ENCODE measurements around the gene ATG9A.
A peak's percentile ranks its signal among the peaks of the same experiment; 100 is the strongest.

The ATG9A gene

DNA sequence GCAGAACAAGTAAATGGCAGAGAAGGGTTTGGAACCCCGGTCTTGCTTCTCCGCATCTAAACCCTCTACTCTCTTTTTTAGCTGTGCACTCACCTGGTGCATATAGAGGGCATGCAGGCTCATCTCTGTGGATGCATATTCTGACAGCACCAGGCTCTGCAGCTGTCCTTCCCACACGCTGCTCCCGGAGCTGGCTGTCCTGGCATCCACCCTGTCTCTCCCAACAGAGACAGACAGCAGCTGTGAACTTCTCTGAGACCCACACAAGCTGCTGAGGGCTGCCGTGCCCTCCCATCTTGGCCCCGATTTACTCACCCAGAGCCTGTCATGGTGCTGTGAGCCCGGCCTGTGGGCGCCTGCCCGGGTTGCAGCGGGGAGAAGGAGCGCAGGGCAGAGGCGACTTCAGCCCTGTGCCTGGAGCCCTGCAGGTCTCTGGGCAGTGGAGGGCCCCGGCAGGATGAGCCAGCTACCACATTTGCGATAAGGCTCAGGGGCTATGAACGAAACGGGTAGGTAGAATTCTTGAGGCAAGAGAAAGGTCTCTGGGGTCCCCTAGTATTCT, 7.4 kb downstream of the ATG9A start:
- DNase-seq: no peak

DNA sequence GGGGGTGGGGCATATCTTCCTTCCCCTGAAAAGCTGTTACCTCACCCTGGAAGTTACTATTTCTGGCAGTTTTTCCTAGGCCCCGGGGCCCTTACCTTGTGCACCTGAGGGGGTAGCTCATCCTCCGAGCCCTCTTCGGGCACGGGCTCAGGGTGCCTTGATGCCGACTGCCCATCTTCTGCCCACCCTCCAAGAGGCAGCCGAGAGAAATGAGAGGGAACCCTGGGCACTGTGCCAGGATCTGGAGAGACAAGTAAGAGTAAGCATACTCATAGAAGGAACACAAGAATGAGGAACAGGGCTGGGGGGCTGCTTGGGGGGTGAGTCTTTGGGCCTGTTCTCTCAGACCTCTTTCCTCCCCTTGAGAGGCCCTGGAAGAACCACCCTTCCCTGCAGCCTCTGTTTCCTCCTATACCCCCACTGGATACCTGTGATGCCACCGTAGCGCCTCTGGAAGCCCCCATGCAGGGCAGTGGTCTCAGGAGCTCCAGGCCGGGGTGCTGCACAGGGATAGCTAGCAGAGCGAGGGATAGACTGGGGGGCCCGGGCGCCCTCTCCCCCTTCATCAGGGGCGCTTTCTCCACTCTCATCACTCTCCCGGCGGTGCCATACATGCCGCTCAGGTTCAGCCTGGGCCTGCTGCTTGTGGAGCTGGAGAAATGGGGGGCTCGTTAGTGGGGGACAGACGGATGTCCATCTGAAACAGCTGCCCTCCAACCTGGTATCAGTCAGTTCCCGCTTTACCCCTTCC, 8.6 kb downstream of the ATG9A start:
- no peak for DNase-seq

DNA sequence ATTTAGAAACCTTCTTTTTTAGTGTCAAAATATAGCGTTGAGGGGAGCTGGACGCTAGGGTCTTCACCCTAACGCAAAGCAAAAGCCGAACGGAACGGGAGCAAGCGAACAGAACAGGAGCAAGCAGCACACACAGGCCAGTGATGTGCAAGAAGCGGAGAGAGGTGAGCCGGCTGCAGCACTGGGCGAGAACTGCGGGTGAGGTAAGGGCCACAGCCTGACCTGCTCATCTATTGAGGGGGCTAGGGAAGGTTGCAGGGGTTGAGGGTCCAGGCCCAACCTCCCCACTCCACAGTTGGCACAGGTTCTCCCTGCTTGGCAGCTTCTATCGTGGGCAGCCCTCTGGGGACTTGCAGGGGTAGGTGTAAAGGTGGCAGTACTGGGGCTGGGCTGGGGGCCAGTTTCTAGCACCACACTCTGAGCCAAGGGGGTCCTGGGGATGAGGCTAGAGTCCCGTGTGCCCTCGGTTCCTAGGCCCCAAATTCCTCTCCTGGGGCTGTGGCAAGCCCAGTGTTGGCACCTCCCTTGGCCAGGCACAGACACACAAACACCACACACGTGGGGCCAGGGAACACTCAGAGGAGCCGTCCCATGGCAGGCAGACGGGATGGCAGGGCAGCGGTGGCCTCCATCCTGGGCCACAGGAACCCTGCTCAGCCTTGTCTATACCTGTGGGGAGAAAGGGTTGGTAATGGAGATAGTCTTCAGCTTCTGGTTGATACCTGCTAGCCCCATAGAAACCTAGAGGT, 9.5 kb downstream of the ATG9A start:
- DNase-seq: no peak

DNA sequence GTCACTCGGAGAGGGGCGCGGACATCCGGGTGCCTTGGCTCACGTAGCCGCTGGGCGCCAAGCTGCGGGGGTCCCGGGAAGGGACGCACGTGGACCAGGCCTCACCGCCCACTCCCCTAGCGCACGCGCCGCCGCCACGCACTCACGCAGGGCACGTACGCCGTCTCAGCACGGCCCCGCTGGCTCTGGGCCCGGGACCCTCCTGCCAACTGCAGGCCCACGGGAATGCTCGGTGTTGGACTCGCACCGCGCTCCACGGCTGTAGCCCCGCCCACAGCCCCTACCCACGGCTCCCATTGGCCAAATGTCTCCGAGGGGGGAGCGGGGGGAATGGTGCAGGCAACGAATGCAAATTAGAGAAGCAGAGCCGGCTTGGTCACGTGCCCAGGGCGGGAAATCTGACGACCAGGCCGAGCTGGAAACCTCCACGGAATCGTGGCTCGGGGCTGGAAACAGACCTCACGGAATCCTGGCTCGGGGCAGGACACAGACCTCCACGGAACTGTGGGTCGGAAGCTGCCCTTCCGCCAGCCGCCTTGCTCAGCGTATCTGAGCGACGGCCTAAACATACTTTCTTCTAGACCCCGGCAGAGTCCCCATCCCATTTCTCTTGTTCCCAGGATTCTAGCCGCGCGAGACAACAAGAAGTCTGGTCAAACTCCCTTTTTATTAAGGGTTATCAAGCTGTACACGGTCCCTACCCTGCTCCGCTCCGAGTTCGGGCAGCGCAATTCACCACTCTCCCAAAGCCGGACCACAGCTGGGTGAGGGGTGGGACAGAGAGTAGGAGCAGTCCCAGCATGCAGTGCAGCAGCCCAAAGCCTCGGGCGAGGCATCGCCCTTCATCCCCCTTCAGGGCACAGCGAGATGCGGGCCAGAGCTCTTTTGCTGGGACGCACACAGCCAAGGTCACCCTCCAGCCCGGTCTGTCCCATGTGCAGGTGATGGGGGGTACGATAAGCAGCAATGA, 10.4 kb downstream of the ATG9A start, which contains the start of gene ABCB6:
Gene ABCB6 (minus strand): TSS at position 227 of the 970 bp plus-strand sequence. CDS start 285 bp downstream, outside the sequence.
- peak; percentile 88 for DNase-seq

DNA sequence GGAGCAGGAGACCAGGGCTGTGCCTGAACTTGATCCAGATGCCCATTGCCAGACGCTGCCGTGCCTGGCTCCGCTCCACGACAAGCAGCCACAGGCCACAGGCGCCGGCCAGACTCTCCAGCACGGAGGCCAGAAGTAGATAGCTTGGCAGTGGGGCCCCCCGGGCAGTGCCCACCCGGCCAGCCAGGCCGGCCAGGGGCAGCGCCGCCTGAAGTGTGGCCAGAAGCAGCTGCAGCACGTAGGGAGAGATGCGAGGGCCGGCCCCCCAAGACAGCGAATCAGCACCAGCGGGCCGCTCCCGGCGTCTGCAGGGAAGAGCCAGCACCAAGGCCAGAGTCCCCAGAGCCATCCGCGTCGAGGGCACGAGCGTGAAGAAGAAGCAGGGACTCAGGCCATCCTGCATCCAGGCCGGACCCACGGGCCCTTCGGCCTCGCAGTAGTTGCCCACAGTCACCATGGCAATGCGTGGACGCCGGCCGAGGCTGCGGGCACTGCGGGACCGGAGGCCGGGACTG, 11.2 kb downstream of the ATG9A start:
- peak; percentile 70 for DNase-seq

DNA sequence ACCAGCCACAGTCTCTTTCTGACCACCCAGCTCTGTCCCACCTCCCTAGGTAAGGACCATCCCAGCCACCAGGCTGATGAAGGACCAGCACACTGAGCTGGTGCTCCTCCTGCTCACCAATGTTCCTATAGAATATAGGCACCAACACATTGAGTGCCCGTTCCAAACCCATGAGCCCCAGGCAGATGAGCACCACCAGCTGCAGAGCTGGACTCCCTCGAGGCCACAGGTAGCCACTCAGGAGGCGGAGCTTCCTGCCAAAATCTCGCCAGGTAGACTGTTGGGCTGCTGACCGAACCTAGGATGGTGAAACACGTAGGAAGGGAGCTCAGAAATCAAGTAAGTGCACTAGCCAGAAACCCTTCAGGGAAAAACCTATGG, 12.9 kb downstream of the ATG9A start:
- no peak for DNase-seq

DNA sequence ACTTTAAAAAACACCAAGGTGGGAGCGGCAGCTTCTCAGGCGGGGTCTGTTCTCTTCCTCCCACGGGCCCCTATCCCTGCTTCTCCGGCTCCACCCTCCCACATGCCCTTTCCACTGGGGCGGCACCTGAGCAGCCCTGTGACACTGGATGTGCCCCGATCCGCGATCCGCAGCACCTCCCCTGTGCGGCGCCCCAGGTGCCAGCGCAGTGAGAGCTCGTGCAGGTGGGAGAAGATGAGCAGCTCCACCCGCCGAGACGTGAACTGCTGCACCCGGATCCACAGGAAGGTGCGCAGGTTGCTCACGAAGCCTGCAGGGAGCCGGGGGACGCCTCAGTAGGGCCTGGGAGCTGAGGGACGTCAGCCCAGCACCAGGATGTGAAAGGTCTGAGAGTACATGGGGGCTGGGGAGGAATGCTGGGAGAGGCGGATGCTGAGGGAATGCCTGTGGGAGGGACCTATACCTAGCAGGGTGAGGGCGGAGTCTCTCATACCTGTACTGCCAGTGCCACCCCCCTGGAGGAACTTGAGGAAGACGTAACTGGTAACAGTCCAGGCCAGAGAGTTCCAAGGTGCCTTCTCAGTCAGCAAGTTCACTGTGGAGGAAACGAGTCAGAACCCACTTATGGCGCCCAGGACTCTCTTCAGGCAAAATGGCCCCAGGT, 13.4 kb downstream of the ATG9A start:
- no peak for DNase-seq

DNA sequence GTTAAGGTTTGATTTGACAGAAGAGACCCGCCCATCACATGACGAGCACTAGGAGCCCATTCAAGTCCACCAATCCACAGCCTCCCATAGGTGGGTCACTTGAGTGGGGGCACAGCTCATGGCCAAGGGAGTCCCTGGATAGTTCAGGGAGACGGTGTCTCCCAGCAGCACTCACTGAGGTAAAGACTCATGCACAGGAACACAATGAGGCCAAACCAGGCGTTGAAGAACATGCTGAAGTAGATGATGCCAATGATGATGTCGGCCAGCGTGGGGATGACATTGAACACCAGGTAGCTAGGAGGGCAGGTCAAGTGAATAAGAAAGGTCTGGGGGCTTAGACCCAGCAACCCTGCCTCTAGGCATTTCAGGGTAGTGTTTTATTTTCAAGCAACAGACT, 14.7 kb downstream of the ATG9A start:
- no peak for DNase-seq

DNA sequence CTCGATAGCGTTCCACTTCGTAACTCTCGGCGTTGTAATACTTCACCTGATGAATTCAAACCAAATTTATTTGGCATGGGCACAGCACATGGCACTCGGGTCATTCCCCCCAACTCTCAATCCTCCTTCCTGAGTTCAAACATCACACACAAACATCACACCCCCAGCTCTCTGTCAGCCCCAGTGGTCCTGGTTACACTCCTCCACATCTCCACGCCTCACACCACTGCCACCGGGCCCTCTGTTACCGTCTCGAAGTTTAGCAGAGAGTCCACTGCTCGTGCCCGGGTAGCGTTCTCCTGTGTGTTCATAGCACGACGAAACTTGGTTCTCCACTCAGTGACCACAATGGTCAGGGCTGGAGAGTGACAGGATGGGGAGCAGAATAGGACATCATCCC, 15.3 kb downstream of the ATG9A start:
- no peak for DNase-seq

DNA sequence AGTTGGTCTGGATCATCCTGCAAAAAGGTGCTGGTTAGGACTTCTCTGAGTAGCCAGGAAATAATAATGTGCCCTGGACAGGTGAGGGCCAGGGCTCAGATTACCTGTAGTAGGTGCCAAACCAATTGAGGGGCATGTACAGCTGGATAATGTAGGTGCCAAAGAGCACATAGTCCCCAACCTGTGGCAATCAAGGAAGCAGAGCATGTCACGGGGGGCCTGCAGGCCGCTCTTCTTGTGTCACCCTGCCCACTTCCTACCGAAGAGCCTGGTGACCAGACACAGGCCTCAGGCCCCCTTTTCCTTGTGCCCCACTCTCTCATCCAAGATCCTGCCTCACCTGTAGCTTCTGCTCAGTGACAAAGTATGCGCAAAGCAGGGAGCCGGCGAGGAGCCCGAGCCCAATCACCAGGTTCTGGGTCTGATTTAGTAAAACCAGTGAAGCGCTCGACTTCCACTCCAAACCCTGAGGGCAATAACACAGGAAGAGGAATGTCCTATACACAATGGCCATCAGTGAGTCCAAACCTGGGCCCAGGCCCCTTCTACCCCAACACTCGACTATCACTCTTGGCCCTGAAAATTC, 15.9 kb downstream of the ATG9A start:
- DNase-seq: no peak

DNA sequence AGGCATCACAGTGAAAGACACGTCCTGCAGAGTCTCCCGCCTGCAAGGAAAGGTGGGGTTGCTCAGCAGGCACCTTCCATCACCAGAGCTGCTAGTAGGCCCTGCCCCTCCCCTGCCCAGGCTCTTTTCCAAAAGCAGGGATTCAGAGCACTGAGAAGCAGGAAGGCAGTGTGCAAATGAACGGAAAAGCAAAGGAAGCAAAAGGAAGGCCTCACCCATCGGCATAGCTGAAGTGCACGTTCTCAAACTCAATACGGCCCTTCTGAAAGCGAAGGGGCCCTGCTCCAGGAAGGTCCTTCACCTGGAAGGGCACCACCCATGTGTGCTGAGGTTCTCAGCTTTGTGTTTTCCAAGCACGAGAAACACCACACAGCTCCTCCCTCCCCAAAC, 16.4 kb downstream of the ATG9A start:
- no peak for DNase-seq

DNA sequence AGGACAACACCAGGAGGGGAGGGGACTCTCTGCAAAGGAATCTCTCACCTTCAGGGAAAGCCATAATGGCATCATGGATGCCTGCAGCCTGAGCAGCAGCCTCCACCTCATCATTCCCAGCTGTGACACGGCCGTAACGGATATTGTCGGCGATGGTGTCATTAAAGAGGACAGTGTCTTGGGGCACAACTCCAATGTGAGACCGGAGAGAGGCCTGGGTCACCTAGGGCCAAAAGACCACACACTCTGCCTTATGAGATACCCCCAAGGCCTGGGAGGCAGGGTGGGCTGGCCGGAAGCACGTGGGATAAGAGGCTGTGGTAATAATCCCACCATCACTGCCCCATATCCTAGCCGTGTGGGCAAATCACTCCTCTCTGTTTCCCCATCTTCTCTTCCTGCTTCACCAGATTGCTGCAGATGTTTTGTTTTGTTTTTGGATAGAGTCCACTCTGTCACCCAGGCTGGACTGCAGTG, 18.5 kb downstream of the ATG9A start:
- DNase-seq: no peak

DNA sequence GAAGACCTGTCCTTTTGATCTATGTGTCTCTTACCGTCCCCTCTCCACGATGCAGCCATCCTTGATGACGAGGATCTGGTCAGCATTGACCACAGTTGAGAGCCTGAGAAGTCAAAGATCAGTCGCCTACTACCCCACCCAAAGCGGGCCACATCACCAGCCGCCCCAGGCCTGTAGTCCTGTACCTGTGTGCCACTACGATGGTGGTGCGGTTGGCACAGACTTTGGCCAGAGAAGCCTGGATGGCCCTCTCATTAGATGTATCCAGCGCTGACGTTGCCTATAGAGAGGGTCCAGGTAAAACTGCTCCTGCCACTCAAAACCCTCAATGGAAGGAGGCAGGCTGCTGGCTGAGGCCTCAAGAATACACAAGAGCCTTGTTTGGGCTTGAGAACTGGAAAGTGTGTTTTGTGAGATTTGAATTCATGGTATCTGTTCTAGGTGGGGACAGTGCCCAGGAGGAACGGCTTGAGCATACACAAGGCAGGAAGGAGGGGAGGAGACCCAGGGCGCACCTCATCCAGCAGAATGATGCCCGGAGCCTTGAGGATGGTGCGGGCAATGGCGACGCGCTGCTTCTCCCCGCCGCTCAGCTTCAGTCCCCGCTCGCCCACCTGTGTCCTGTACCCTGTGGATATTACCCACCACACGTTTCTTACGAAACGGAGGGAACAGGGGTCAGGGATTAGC, 19.1 kb downstream of the ATG9A start:
- DNase-seq: no peak

DNA sequence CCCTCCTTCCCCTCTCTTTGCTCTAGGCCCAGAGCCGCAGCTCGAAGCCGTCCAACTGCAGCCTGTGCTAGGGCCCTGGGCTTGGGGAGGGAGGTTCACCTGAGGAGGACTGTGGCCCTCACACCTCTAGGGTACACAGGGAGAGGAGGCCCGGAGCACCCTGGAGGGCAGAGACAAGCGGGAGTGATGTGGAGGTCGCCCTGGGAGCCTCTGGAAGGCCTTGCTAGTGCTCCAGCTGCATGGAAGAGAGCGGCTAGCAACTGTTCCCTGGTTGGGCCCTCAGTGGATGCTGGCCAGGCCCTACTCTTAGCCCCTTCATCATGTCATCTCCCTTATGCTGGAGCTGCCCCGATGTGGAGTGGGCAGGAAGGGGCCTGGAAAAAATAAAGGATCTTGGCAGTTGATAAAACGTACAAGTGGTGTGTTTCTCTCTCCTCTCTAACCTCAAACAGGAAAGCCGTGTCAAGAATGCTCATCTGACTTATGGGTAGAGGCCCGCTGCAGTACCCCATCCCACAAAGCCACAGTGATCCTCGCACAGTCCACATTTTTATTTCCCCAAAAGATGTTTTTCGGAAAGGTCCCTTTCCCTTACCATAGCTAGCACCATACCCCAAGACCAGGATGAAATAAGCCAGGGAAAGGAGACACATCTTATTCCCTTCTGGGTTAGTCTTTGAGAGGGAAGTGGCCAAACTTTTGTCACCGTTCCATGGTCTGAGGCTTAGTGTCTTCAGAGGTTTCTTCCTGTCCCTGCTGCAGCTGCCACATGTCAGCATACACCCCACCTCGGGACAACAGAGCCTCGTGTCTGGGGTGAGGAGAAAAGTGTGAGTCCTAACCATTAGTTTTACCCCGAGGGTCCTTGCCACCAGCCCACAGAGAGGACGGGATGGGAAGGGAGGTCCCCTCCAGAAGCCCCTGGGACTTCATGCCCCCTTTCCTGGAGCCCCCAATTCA, 19.9 kb downstream of the ATG9A start:
- DNase-seq: no peak

DNA sequence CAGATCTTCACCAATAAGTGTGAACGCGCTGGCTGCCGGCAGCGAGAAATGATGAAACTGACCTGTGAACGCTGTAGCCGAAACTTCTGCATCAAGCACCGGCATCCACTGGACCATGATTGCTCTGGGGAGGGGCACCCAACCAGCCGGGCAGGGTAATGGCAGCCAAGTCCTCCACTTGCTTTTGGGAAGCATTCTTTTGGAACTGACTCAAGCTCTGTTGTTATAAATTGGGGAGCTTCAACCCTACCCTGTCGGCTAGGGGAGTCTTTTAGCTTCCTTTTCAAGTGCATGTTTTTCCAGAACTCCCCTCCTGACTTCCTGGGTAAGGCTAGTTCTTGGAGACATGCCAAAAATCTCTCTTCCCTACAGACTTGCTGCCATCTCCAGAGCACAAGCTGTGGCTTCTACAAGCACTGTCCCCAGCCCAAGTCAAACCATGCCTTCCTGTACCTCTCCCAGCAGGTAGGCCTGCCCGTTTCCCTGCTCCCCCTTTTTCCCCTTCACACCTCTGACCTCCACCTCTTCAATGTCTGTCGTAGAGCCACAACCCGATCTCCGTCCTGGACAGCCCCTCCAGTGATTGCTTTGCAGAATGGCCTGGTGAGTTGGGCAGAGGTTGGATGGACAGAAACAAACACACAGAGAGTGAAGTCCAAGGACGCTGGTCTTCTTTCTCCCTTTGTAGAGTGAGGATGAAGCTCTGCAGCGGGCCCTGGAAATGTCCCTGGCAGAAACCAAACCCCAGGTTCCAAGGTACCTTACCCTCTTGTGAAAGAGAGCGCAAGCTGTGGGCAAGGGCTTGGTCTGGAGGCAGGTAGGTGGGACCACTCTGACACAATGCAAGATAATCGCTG, 21.3 kb downstream of the ATG9A start:
- DNase-seq: peak; percentile 53

DNA sequence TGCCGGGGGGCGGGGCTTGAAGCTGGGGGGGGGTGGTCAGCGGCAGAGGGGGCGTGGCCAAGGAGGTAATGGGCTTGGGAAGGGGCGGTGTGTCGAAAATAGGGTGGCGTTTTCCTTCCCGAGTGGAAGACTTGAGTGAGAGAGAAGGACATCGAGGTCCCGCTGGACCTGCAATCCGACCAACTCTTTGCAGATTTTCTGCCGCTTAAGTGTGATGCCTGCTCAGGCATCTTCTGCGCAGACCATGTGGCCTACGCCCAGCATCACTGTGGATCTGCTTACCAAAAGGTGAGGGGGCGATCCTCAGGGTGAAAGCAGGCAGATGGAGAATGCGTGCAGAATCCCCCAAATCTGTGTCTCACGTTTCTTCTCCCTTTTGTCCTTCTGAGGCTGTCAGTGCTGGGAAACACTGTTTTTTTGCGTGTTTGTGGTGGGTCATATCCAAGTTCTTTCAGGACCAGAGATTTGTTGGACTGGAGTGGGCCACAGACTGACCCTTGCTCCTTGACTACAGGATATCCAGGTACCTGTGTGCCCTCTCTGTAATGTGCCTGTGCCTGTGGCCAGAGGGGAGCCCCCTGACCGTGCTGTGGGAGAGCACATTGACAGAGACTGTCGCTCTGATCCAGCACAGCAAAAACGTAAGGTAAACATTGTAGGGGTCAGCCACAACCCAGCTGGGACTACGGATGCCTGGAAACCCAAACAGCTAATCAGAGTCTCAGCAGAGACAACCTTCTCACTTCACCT, 22.1 kb downstream of the ATG9A start:
- no peak for DNase-seq

DNA sequence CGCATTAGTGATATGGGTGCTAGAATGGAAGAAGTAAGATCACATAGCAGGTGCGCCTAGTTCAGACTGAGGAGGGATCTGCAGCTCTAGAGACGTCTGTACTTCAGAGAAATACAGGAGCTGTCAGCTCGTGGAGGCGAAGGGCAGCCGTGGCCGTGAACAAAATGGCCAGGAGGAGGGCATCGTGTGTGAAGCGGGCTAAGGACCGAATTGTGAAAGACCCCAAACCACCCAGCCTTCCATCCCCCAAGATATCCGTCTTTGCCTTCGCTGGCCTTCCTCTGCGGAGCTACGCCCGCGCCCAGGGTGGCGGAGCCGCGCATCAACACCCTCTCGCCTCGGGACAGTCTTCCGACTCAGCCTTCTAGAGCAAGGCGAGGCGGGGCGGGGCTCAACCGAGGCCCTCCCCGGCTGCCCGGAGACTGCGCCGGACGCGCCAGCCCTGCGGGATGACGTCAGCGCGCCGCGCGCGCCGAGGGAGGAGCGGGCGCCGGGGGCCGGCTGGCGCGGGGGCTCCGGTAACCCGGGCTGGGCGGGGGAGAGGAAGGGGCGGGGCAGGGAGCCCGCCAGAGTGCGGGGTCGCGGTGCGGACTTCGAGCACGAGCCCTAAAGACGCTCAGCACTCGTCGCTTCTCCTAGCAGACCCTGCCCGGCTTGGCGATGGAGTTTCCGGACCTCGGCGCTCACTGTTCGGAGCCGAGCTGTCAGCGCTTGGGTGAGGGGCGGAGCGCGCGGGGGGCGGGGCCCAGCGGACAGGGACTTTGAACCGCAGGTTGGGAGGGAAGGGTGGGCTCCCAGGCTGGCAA, 22.9 kb downstream of the ATG9A start, which contains the start of gene ZFAND2B:
Gene ZFAND2B (plus strand): TSS at position 455 of the 806 bp plus-strand sequence. CDS start 206 bp downstream, at position 661.
- peak; percentile 90 for DNase-seq

Data from HCEC 1CT (cell line).